Motor neuron (in vitro differentiated cells): ENCODE results near the gene FLNC. TPM values are rescaled to one million over a fixed set of nuclear protein-coding genes. Genes with fewer than 3 reads are reported as not detected.
A peak's percentile ranks its signal among the peaks of the same experiment; 100 is the strongest.

Experiments
- ATAC-seq, 8 experiments: fragments of 200-7000 bp; cut with Tn5 transposase; replicated peaks in 6 of 8; 2 replicates each; pipeline ENCODE4 v1.8.0; 2021; ENCODE audit warnings: mild to moderate bottlenecking in 8 of 8, moderate library complexity in 8 of 8
- H3K27ac ChIP-seq, 2 donors: fragments of 250-450 bp; sonication (Bioruptor Pico); 2 replicates each; pipeline ENCODE4 v1.9.0; 2021; ENCODE audit warnings: antibody characterized with exemption in 2 of 2, mild to moderate bottlenecking in 2 of 2, moderate library complexity in 1 of 2
- H3K4me1 ChIP-seq, 2 donors: fragments of 250-450 bp; sonication (Bioruptor Pico); replicated peaks in 1 of 2; 2 replicates each; pipeline ENCODE4 v1.6.1; 2021; ENCODE audit warnings: antibody characterized with exemption in 2 of 2, mild to moderate bottlenecking in 2 of 2, moderate library complexity in 1 of 2
- H3K4me3 ChIP-seq, 5 donors: fragments of 250-450 bp; sonication (Bioruptor Pico); 2 replicates each; pipeline ENCODE4 v1.9.0; 2021; ENCODE audit warnings: antibody characterized with exemption in 5 of 5, mild to moderate bottlenecking in 5 of 5, moderate library complexity in 4 of 5
- WGBS, 10 experiments: fragments of 450-650 bp; shearing (Covaris generic); methylation state at CpG; one replicate each; pipeline ENCODE4 v1.0.0; 2022; 5-methylcytosine and 5-hydroxymethylcytosine counted together
- in situ Hi-C, 9 experiments: fragments of 400-800 bp; cut with MboI; loops; one replicate each; pipeline ENCODE4 v1.15.0; 2021; ENCODE audit warnings: low sequenced_read_pairs in 9 of 9, low pct_unique_long_range_greater_than_20kb in 2 of 9; ENCODE audit not compliant: unreplicated experiment in 9 of 9
- total RNA-seq, 8 experiments: library from RNA; unstranded; fragments of 300-600 nt; gene quantifications; 2 replicates each; pipeline versions ENCODE4 v1.2.3 to v1.2.4, GENCODE V29; 2022

Gene FLNC
- total RNA-seq, 8 experiments from 2014 or later: 1.7 to 157 (median 25.9) TPM

- in situ Hi-C loops: loop anchor here in 5 of 9 experiments (25.0 kb wide), 4 partner anchors 281 to 481 kb away; partner anchors contain the start of genes HILPDA (in 1 of the 5) and IMPDH1 (in 1 of the 5)
- H3K4me1 ChIP-seq: no peaks in the 10 kb centered on the region
- no peak overlapping the region for H3K4me3 ChIP-seq
- ATAC-seq: peak in 2 of 8 experiments; percentile 15 to 18
- no CpG with 5 or more reads among the region's 23 CpGs for WGBS, 10 experiments
- H3K27ac ChIP-seq: no peak overlapping the region
Observed at GRCh38 chr7:128893251-128894100, 63.3 kb downstream of the FLNC start.

GRCh38 chr7:128894101-128894440 is 63.9 kb downstream of the FLNC start:
- in situ Hi-C loops: loop anchor here in 5 of 9 experiments (25.0 kb wide), 4 partner anchors 282 to 482 kb away; partner anchors contain the start of genes HILPDA (in 1 of the 5) and IMPDH1 (in 1 of the 5)
- ATAC-seq: no peak
- Histone ChIP-seq H3K4me3 (no peak overlapping the region), H3K4me1 (no peaks in the 10 kb centered on the region), H3K27ac (no peak overlapping the region)
- 100% methylated on average over 1 to 2 of the region's 6 CpGs; no CpG with 5 or more reads in 8 of the 10 experiments for WGBS, 10 experiments

GRCh38 chr7:128895320-128895719 is 65.1 kb downstream of the FLNC start:
- Histone ChIP-seq H3K4me3 (no peak overlapping the region), H3K27ac (no peak overlapping the region), H3K4me1 (no peaks in the 10 kb centered on the region)
- no peak for ATAC-seq
- 22 to 84% (median 57%) methylated on average over 1 to 3 of the region's 3 CpGs; no CpG with 5 or more reads in 4 of the 10 experiments for WGBS, 10 experiments
- in situ Hi-C loops: loop anchor here in 5 of 9 experiments (25.0 kb wide), 4 partner anchors 283 to 483 kb away; partner anchors contain the start of genes HILPDA (in 1 of the 5) and IMPDH1 (in 1 of the 5)

- in situ Hi-C loops: loop anchor here in 5 of 9 experiments (25.0 kb wide), 4 partner anchors 287 to 487 kb away; partner anchors contain the start of genes HILPDA (in 1 of the 5) and IMPDH1 (in 1 of the 5)
- no peaks in the 10 kb centered on the region for H3K4me1 ChIP-seq
- no peak overlapping the region for H3K27ac ChIP-seq
- no peak for ATAC-seq
- H3K4me3 ChIP-seq: no peak overlapping the region
Observed at GRCh38 chr7:128899392-128899791, 69.2 kb downstream of the FLNC start.

GRCh38 chr7:128900237-128900636 is 70.0 kb downstream of the FLNC start:
- ATAC-seq: no peak
- in situ Hi-C loops: loop anchor here in 1 of 9 experiments (25.0 kb wide), 1 partner anchor 187 kb away; no protein-coding TSS in a partner anchor
- WGBS, 10 experiments: 0 to 57% (median 30%) methylated on average over 1 of the region's 1 CpG; no CpG with 5 or more reads in 1 of the 10 experiments

GRCh38 chr7:128902761-128903585 is 72.8 kb downstream of the FLNC start:
- WGBS, 10 experiments: 27 to 100% (median 72%) methylated on average over 1 to 6 of the region's 12 CpGs; no CpG with 5 or more reads in 3 of the 10 experiments
- Histone ChIP-seq H3K4me1 (no peaks in the 10 kb centered on the region), H3K27ac (no peak overlapping the region), H3K4me3 (no peak overlapping the region)
- in situ Hi-C loops: loop anchor here in 1 of 9 experiments (25.0 kb wide), 1 partner anchor 184 kb away; no protein-coding TSS in a partner anchor
- peak; percentile 34 to 77 (median 58) for ATAC-seq

More at GRCh38 chr7:128900237-128900636, 70.0 kb downstream of the FLNC start:
- Histone ChIP-seq H3K4me3 (no peak overlapping the region), H3K4me1 (no peaks in the 10 kb centered on the region), H3K27ac (no peak overlapping the region)

GRCh38 chr7:128903621-128904361 is 73.6 kb downstream of the FLNC start:
- Histone ChIP-seq H3K4me3 (no peak overlapping the region), H3K27ac (no peak overlapping the region), H3K4me1 (no peaks in the 10 kb centered on the region)
- 41 to 81% (median 80%) methylated on average over 1 to 3 of the region's 14 CpGs; no CpG with 5 or more reads in 7 of the 10 experiments for WGBS, 10 experiments
- peak in 4 of 8 experiments; percentile 7 to 25 (median 20) for ATAC-seq
- in situ Hi-C loops: loop anchor here in 1 of 9 experiments (25.0 kb wide), 1 partner anchor 184 kb away; no protein-coding TSS in a partner anchor

GRCh38 chr7:128904381-128905197 is 74.4 kb downstream of the FLNC start:
- peak in 6 of 8 experiments; percentile 17 to 83 (median 30) for ATAC-seq
- no peak overlapping the region for H3K4me3 ChIP-seq
- WGBS, 10 experiments: 17 to 86% (median 64%) methylated on average over 1 to 4 of the region's 8 CpGs; no CpG with 5 or more reads in 5 of the 10 experiments
- H3K4me1 ChIP-seq: peaks cover 0 to 7% of the 10 kb centered on the region in 2 donors
- H3K27ac ChIP-seq: no peak overlapping the region
- in situ Hi-C loops: loop anchor here in 1 of 9 experiments (25.0 kb wide), 1 partner anchor 183 kb away; no protein-coding TSS in a partner anchor

- H3K27ac ChIP-seq: no peak overlapping the region
- in situ Hi-C loops: loop anchor here in 1 of 9 experiments (25.0 kb wide), 1 partner anchor 181 kb away; no protein-coding TSS in a partner anchor
- ATAC-seq: no peak
- WGBS, 10 experiments: 75 to 91% (median 77%) methylated on average over 2 to 4 of the region's 5 CpGs; no CpG with 5 or more reads in 7 of the 10 experiments
- peaks cover 0 to 11% of the 10 kb centered on the region in 2 donors for H3K4me1 ChIP-seq
- H3K4me3 ChIP-seq: no peak overlapping the region
Observed at GRCh38 chr7:128906001-128906765, 76.0 kb downstream of the FLNC start.

GRCh38 chr7:128906766-128907559 is 76.8 kb downstream of the FLNC start:
- H3K27ac ChIP-seq: no peak overlapping the region
- 43 to 100% (median 83%) methylated on average over 1 to 8 of the region's 19 CpGs; no CpG with 5 or more reads in 5 of the 10 experiments for WGBS, 10 experiments
- no peak overlapping the region for H3K4me3 ChIP-seq
- ATAC-seq: no peak
- in situ Hi-C loops: loop anchor here in 1 of 9 experiments (25.0 kb wide), 1 partner anchor 180 kb away; no protein-coding TSS in a partner anchor
- peaks cover 0 to 11% of the 10 kb centered on the region in 2 donors for H3K4me1 ChIP-seq
